Kasumi-1 (cell line): Measurements from ENCODE around the gene AGAP3.

Experiments
- DNase-seq, 2 experiments: peaks; one replicate each; lab custom pipeline; 2025; lab: John Stamatoyannopoulos, UW

AGAP3 gene

GRCh38 chr7:151110236-151110940 is 24.1 kb downstream of the AGAP3 start:
- no peak for DNase-seq

- peak; percentile 28 to 49 for DNase-seq
Measured at GRCh38 chr7:151110941-151111645, 24.8 kb downstream of the AGAP3 start.

GRCh38 chr7:151113344-151114150 is 27.3 kb downstream of the AGAP3 start:
- no peak for DNase-seq

- DNase-seq: no peak
Measured at GRCh38 chr7:151114151-151115090, 28.1 kb downstream of the AGAP3 start.

GRCh38 chr7:151115121-151115835 is 29.0 kb downstream of the AGAP3 start:
- no peak for DNase-seq

DNA sequence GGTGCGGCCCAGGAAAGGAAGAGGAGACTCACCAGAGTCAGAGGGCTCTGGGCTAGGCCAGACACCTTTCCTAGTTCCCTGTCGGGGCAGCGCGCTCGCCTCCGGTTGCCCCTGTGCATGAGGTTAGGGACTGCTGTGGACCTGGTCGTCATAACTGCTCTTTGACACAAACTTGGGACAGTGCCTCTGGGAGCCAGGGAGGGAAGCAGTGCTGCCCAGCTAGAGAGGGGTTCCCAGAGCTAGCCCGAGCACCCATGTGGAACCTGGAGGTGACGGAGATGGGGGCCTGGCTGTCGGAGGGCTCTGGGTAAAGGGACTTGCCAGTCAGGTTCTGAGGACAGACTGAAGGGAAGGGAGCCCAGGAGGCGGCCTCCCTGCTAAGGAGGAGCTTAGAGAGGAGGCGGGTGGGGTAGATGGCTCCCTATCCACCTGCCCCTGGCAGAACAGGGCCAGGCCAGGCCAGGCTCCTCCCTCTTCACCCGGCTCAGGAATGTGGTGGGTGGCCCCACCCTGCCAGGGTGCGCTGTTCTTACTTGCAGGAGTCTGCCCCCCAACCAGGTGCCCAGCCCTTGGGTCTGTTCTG is 29.7 kb downstream of the AGAP3 start:
- no peak for DNase-seq

DNA sequence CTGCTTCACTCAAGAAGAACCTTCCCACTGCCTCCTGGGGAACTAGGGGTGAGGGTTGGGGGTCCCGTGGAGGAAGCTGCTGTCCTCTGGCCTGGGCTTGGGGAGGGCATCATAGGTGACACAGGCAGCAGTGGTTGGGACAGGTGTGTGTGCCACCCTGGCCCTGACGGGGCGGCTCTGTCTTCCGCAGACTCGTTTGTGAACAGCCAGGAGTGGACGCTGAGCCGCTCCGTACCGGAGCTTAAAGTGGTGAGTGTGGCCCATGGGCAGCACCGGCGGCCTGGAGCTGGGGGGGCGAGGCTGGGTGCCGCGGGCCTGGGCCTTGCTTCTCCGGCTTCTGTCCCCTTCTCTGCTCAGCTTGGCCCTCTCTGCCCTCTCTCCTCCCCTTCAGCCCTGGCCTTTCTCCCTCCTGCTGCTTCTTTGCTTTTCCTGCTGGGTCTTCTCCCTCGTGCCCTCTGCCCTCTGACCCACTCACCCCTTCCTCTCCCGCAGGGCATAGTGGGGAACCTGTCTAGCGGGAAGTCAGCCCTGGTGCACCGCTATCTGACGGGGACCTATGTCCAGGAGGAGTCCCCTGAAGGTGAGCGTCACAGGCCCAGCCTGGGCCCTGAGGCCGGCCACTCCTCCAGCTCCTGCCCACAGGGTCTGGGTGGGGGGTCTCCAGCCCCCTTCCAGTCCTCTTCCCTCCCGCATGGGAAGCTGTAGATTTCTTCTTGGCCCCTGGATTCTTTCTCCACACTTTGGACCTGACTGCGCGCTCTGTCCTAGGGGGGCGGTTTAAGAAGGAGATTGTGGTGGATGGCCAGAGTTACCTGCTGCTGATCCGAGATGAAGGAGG is 30.5 kb downstream of the AGAP3 start:
- DNase-seq: no peak

- DNase-seq: no peak
Measured at GRCh38 chr7:151117565-151117964, 31.3 kb downstream of the AGAP3 start.

DNA sequence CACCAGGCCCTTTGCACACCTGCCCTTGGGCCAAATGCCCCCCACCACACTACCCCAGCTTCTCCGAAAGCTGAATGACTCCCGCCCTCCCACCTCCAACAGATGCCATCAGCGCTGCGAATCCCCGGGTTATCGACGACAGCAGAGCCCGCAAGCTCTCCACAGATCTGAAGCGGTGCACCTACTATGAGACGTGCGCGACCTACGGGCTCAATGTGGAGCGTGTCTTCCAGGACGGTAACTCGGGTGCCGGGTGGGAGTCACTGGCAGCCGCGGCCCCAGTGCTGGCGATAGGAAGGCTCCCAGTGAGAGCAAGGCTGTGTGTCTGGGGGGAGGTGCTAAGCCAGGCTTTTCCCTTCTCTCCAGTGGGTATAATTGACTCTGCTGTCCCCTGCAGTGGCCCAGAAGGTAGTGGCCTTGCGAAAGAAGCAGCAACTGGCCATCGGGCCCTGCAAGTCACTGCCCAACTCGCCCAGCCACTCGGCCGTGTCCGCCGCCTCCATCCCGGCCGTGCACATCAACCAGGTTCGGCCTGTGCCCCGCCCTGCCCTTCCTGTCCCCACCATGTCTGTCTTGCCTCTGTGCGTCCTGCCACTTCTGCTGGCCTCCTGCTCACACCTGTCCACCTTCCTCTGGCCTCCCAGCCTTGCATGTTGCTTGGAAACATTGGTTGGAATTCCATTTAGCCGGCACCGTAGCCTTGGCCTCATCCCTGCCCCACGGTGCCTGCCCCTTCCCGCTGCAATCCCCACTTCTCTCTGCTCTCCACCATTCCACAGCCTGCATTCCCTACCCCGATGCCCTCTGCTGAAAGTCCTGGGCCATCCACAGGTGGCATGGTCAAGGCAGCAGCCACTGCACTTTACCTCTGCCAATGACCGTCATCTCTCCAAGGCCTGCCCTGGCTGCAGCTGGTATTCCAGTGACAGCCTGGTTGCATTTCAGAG is 32.1 kb downstream of the AGAP3 start:
- DNase-seq: no peak

DNA sequence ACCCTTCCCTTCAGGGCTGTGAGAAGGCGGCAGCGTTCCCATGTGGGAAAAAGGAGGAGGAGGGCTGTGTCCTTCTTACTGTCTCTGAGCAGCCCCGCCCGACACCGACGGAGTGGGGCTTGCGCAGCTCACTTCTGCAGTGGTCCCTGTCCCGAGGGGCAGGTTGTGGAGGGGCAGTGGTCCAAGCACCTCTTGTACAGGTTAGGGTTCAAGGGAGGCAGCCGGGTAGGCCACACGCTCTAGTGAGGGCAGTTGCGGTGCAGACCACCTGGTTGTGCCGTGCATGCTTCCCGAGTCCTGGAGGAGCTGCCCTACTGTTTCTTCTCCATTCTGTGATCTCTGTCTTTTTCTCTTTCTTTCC is 32.8 kb downstream of the AGAP3 start:
- DNase-seq: no peak

GRCh38 chr7:151119902-151120301 is 33.6 kb downstream of the AGAP3 start:
- no peak for DNase-seq

DNA sequence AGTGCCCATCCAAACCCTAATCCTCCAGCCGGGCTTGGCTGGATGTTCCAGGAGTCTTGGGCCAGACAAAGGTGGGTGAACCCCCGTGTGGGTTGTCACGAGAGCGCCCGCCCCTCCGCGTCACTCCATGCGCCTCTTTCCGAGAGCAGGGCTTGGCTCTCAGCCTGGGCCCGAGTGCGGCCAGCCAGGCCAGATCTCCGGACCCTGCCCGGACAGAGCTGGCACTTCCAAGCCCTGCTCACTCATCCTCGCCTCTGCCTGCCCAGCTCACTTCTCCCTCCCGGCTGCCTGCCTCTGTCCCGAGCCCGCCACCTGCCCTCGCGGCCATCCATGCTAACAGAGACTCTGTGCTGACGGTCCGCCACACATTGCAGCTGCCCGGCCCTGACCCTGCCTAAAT is 34.6 kb downstream of the AGAP3 start:
- DNase-seq: no peak

DNA sequence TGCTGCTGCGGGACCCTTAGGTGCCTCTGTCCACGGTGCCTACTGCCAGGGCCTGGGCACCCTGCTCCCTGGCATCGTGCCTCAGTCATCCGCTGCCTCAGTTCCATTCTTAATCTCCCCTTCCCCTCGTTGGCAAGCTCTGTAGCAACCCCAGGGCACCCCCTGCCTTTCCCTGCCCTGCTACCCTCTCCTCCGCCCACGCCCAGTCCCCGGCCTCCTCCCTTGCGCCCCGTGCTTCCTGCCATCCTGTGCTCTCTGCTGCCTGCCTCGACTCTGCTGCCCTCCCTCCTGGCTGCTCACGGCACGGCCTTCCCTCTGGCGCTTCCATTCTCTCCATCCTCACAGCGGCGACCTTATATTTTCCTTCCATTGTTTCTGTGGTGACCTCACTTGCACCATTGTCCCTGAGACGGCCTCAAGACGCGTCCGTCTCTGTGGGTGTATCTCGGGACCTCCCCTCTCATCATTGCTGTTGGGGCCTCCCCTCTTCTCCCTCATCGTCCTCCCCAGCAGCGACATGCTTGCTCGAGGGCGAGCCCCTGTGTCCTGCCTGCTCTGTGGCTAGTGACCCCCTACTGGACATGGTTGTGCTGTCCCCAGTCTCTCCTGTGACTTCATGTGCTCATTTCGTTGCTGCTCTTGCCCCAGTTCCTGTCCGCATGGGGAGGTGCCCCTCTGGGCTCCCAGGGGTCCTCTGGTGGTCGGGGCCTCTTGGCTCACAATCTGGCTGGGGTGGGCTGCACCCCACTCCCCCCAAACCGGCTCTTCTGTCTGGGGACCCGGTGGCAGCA is 35.3 kb downstream of the AGAP3 start:
- no peak for DNase-seq

DNA sequence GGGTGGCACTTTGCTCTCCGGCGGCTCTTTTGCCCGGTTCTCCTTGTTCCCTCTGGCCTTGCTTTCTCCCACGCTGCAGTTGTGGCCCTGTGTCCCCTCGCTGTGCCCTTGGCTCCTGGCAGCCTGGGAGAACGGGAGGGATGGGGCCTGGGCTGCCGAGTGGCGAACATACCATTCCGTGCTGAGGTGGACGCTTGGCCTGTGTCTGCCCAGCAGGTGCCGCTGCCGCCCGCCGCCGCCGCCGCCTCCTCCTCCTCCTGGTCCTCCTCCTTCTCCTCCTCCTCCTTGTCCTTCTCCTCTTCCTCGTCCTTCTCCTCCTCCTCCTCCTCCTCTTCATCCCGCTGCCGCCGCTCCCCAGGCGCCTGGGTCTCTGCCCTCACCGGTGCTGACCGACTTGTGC is 36.0 kb downstream of the AGAP3 start:
- DNase-seq: no peak

GRCh38 chr7:151122796-151123157 is 36.5 kb downstream of the AGAP3 start:
- no peak for DNase-seq

DNA sequence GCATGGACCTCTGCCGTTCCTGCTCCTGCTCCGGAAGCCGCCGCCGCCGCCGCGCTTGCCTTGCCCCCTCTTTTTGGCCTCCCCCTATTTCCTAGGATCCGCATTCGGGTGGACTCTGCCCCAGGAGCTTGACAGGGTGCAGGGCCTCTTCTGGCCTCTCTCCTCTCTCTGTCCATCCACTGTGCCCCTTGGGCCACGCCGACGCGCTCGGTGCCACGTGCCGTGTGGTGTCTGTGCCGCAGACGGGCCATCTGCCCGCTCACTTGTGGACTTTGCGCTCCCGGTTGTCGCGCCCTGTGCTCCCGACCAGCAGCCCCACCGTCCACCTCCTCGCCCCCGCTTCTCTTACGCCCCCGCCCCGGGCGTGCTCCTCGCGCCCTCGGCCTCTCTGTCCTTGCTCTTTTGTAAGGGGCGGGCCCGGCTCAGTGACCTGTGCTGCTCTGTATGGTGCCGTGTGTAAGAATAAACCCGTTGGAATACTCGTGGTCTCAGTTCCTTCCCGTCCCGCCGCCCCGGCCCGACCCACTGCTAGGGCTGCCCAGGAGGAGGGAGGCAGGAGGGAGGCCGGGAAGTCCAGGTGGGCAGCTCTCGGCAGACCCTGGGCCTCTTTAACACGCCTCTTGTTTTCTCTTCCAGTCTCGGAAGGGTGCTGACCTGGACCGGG is 37.0 kb downstream of the AGAP3 start:
- no peak for DNase-seq

DNA sequence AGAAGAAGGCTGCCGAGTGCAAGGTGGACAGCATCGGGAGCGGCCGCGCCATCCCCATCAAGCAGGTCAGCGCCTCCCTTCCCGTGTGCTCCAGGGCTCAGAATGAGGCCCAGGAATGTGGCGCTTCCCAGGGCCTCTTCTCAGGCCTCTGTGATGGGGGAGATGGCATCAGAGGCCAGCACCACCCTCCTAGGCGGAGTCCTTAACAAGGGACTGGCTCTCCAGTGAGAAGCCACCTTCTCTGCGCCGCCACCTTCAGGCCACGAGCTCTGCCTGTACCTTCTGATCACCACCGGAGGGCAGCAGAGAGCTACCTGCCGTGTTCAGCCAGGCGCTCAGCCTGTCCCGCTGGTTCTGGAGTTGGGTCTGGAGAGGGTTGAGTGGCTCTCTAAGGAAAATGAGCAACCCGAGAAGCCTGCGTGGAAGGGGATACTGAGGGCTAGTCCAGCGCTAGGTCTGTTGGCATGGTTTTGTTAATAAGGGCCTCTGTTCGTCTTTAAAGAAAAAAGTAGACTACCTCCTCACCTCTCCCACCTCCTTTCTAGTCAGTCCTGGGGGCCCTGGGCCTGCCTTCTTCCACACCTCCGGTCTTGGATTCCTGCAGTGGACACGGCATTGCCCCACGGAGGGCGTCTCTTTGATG is 37.7 kb downstream of the AGAP3 start:
- peak; percentile 67 to 83 for DNase-seq
